Hepatocyte (in vitro differentiated cells): ENCODE results near the gene P2RX4.

ENCODE experiments used
- EZH2 ChIP-seq: fragments of 200-600 bp; sonication (generic); IDR thresholded peaks from 2 replicates; pipeline ENCODE4 v1.6.1; 2016; ENCODE audit warnings: antibody characterized with exemption, mild to moderate bottlenecking, borderline replicate concordance
- EZH2phosphoT487 ChIP-seq: fragments of 200-600 bp; sonication (generic); IDR thresholded peaks from one replicate; pipeline ENCODE4 v1.6.1; 2018; ENCODE audit warnings: antibody characterized with exemption, mild to moderate bottlenecking, low read depth, moderate library complexity; ENCODE audit not compliant: unreplicated experiment, severe bottlenecking
- TF ChIP-seq, protein P1 (sequence below): fragments of 200-600 bp; sonication (generic); IDR thresholded peaks from 2 replicates; pipeline ENCODE4 v1.5.1; 2016; ENCODE audit warnings: antibody characterized with exemption, mild to moderate bottlenecking; ENCODE audit not compliant: poor library complexity

GRCh38 chr12:121261398-121261797 is 51.5 kb downstream of the P2RX4 start:
- TF ChIP-seq, protein P1, sequence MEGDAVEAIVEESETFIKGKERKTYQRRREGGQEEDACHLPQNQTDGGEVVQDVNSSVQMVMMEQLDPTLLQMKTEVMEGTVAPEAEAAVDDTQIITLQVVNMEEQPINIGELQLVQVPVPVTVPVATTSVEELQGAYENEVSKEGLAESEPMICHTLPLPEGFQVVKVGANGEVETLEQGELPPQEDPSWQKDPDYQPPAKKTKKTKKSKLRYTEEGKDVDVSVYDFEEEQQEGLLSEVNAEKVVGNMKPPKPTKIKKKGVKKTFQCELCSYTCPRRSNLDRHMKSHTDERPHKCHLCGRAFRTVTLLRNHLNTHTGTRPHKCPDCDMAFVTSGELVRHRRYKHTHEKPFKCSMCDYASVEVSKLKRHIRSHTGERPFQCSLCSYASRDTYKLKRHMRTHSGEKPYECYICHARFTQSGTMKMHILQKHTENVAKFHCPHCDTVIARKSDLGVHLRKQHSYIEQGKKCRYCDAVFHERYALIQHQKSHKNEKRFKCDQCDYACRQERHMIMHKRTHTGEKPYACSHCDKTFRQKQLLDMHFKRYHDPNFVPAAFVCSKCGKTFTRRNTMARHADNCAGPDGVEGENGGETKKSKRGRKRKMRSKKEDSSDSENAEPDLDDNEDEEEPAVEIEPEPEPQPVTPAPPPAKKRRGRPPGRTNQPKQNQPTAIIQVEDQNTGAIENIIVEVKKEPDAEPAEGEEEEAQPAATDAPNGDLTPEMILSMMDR, result no peak
- TF ChIP-seq EZH2 (no peak), EZH2phosphoT487 (no peak)
